Heart left ventricle (tissue), 13 donors: ENCODE results near the gene MAPK13.

Experiments
- CTCF ChIP-seq, 12 donors: fragments of 200-600 bp; sonication (generic) in 4 of 12; IDR thresholded peaks; one replicate each; pipeline versions ENCODE4 v1.5.0 to v1.8.0; 2018 to 2022; ENCODE audit warnings: antibody characterized with exemption in 12 of 12, mild to moderate bottlenecking in 5 of 12
- POLR2A ChIP-seq, 2 donors: fragments of 450-650 bp; IDR thresholded peaks; one replicate each; pipeline ENCODE4 v1.6.1; 2017; ENCODE audit warnings: antibody characterized with exemption in 2 of 2, mild to moderate bottlenecking in 2 of 2, moderate library complexity in 2 of 2
- donor health status: ischemic (EF 13 %, LVEDD 7.1; RV severe dilation, severe dysfunction).
- donor health status: DM: no; HTN: yes; CAD: no.
- donor health status: DM: no; HTN: no; CAD: no.
- donor health status: ischemic (EF 25% LVEDD 6.9; RV normal size, moderate dysfunction).
- donor health status: ischemic (EF 25% LVEDD 5.7; RV mildly dilated, moderate dysfunction).
- donor health status: ischemic (EF 35%, LVEDD 5.7; RV mildly dilated, moderate dysfunction).
- donor health status: nonischemic (EF 11% LVEDD 7.7; RV severe dilation, severe dysfunction).
- donor health status: DM: yes; HTN: yes; CAD: no.
- donor health status: PGD.
- donor health status: ischemic (EF 29% LVEDD 5.4; RV normal size, mild dysfunction).
- donor health status: nonischemic (EF 23%, LVEDD 6.1; RV moderate dilation, normal function).

- TF ChIP-seq CTCF (IDR thresholded peaks at IDR 0.05) (no peak), POLR2A (IDR thresholded peaks at IDR 0.05) (no peak)
Observed at GRCh38 chr6:36128793-36129192, 1.5 kb upstream of the MAPK13 start.
